CD4-positive, alpha-beta T cell treated with Interleukin-6 at 100 ng/mL for 8 hours (primary cell): ENCODE data around the gene OR9A4.
"Not testable (repeated sequence)": the region's sequence is repeated elsewhere in the genome, so short reads cannot be mapped to it uniquely, and the experiment has no call there.

Source experiments
- DNase-seq: peaks from one replicate; pipeline ENCODE4 v3.0.0-alpha.2; 2020; ENCODE audit warnings: mixed read lengths, low spot score

The OR9A4 gene, protein sequence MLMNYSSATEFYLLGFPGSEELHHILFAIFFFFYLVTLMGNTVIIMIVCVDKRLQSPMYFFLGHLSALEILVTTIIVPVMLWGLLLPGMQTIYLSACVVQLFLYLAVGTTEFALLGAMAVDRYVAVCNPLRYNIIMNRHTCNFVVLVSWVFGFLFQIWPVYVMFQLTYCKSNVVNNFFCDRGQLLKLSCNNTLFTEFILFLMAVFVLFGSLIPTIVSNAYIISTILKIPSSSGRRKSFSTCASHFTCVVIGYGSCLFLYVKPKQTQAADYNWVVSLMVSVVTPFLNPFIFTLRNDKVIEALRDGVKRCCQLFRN

DNA sequence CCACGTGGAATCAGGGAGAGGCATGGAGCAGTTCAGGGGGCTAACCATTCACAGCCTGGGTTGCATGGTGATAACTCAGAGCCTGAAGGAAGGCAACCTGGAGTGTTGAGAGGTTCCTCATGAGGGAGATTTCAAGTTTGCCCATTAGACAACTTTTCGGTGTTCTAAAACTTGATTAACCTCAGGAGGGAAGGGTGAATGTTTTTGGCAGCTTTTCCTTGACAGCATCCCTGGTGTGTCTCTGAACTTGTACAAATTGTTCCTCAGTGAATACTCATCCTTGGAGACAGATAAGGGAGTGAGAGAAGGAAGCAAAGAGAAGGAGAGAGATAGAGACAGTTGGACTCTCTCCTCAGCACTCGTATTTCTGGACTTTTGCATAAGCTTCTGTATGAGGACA is at the start of gene OR9A4:
Gene OR9A4, plus strand, starts transcription at position 301 of the 400 bp plus-strand sequence. CDS start 2,477 bp downstream, outside the sequence.
- DNase-seq = no peak

DNA sequence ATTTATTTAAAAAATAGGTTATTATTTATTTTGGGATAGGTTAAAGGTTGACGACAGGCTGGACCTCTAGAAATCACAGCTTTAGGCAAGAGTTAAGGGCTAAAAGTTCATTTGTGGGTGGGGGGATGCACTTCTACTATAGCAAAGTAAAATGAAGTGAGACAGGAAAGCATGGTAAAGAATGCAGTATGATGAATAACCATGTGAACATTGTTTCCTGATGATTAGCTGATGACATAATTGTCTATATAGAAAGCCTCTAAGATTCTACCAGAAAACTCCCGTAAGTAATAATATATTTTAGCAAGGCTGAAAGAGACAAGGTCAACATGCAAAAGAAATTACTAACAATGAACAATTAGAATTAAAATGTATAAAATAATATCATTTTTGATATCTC is 49.2 kb upstream of the OR9A4 start:
- no peak for DNase-seq

DNA sequence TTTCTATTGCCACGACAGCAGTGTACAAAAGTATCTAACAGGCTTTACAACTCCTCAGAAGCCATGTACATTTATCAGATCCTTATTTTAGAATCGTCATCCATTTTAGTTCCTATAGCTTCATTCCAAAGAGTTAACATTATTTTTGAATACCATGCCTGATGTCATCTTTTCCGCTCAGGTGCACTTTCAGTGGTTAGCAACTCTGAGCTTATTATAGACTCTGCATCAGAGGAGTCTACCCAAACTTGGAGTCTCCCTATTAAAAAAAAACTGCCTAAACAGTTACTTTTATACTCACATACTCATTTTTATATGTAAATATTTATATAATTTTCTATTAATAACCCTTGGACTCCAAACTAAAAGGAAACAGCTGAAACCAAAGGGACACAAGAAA is 43.3 kb upstream of the OR9A4 start:
- no peak for DNase-seq

DNA sequence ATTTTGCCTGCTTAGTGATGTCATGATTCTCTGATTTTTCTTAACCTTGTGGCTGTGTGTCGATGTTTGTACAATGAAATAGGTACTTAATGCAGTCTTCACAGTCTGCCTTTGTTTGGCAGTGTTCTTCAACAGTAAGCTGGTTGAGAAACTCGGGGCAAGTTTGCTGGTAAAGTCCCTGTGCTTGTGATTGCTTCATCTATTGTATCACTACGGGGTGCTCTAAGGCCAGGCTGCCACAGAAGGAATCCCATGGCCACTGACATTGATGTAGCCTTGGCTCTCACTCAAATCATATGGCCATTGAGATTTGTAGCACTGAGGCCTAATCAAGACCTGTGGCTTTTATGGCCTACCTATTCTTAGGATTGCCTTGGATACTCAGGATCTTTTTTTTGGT is 41.4 kb upstream of the OR9A4 start:
- DNase-seq = no peak

DNA sequence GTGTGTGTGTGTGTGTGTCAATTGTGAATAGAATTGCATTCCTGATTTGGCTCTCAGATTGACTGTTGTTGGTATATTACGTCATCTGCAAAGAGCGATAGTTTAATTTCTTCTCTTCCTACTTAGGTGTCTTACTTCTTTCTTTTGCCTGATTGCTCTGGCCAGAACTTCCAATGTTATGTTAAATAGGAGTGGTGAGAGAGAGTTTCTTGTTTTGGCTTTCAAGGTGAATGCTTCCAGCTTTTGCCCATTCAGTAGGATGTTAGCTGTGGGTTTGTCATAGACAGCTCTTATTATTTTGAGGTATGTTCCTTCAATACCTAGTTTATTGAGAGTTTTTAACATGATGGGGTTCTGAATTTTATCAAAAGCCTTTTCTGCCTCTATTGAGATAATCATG is 40.7 kb upstream of the OR9A4 start:
- DNase-seq = no peak

DNA sequence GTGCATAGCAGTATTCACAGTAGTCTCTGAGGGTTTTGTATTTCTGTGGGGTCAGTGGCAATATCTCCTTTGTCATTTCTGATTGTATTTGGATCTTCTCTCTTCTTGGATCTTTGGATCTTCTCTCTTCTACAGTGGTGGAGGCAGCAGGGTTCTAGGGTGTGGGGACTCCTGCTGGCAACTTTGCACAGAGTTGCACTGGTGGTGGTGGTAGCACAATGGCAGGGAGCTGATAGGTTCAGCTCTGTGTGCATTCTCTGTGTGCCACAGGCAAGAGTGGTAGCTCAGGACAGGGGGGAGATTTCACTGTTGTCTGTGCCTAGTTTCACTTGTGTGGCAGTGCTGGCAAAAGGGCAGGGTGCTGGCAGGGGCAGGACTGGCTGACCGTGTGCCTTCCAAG is 39.8 kb upstream of the OR9A4 start:
- DNase-seq = no peak

DNA sequence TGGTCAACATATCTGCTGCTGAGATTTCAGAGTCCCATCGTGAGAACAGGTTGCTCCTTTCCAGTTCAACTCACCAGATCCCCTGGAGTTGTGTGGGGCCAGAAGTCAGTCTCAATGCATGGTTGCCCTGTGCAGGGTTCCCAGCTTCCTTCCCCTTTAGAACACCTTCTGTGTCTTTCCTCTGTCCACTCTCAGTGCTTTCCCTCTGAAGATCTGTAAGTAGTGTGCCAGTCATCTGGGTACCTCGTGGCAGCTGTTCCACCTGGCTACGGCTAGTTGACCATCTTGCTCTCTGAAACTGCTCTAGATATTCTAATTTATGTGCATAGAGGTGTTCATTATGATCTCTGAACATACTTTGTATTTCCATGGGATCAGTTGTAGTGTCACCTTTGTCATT is 38.8 kb upstream of the OR9A4 start:
- no peak for DNase-seq

DNA sequence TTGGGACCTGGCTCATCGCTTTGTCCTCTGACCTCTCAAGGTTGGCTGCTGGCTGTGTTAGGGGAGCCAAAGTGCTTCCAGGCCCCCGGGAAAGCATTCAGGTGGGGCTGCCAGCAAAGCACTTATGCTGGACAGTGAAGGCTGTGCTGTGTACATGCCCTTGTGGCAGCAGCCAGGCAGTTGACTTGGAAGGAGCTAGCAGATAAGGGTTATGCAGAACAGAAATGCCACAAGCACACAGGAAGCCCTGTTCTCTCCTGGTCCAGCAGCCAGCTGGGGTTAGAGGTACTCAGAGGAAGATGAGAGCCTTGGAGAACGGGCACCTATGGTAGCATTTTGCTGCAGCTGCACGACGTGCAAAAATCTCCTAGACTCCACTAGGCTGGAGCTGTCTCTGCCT is 35.2 kb upstream of the OR9A4 start:
- no peak for DNase-seq

DNA sequence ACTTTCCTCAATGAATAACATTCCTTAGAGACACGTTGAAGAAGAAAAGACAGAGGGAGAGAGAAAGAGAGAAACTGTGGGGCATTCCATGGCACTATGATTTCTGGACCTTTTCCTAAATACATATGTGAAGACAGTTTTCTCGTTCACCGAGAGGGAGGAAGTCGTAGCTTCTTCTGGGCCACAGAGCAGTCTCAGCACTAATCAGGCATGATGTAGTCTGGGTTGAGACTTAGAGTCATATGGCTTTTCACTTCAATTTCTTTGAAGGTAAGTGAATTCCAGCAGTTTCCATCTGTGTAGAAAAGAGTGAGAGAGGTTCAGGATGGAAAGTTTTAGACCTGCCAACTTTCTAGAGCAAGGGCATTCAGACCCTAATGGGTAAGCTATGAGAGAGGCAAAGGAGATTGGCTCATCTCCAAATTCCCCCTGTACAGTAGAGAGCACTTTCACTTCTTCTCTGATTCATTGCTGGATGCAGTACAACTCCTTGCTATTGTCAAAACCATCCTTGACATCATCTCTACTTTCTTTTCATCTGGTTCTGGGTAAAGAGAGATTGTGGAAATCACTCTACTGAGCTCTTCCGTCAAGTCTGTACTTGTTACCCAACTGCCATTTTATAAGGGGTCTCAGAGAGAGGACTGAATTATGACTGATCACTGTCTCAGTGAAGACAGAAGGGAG is 31.5 kb upstream of the OR9A4 start:
- DNase-seq = no peak

DNA sequence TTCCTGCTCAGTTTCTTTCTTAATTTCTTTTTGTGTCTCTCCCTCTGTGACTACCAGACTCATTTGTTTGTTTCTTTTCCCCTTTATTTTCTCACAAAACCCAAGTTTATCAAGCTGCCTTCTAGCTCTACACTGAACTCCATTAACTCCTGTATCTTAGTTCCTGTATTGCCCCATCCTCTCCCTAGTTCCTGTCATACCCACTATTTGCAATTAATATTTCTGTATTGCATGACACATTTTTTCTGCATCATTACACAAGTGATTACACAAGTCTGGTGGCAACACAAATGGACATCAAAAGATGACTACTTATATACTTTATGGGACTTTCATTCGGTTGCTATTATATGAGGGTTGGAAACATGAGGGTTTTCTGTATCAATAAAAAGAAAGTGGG is 26.9 kb upstream of the OR9A4 start:
- DNase-seq = no peak

DNA sequence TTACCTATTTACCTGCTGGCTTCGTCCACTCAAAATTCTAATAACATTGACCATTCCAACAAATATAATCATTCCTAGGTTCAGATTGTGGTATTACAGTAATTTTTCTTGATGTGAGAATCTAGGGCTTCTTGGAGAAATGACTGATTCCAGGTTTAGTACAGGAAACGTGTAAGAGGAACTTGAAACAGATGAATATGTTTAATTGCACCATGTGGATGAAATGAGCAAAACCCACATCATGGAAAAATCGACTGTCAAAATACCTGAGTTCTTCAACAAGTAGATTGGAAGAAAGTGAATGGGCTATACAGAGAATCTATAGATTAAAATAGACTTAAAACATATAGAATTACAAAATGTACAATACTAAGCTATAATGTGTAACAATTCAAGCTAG is 24.9 kb upstream of the OR9A4 start:
- no peak for DNase-seq

DNA sequence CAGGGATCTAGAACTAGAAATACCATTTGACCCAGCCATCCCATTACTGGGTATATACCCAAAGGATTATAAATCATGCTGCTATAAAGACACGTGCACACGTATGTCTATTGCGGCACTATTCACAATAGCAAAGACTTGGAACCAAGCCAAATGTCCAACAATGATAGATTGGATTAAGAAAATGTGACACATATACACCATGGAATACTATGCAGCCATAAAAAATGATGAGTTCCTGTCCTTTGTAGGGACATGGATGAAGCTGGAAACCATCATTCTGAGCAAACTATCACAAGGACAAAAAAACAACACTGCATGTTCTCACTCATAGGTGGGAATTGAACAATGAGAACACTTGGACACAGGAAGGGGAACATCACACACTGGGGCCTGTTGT is 16.8 kb upstream of the OR9A4 start:
- not testable (repeated sequence) for DNase-seq

DNA sequence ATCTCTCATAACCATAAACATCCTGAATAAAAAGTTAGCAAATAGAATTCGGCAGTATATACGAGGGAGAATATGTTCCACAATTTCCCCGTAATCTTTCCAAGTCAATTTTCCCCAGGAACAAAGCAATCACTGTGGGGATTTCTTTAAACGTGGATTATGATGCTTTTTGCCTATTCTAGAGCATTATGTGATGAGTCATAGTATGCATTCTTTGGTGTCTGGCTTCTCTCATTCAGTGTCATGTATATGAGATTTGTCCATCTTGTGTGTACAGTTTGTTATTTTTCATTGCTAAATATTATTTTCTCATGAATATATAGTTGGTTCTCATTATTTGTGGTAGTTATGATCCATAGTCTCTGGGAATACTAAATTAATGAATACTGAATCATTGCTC is 9.9 kb upstream of the OR9A4 start:
- no peak for DNase-seq

DNA sequence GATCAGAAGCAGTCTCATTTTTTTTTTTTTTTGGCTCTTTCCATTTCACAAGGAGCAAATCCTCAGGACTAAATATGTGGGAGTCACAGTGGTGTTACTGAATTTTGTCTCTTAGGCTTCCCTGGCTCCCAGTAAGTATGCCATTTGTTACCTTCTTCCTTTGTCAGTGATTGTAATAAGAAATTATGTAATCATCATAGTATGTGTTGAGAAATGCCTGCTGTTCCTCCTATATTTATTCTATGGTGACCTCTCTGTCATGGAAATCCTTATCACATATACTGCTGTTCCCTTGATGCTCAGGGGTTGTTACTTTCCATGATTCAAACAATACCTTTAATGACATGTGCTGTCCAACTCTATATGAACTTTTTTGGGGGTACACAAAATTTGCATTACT is 4.8 kb upstream of the OR9A4 start:
- DNase-seq = no peak

DNA sequence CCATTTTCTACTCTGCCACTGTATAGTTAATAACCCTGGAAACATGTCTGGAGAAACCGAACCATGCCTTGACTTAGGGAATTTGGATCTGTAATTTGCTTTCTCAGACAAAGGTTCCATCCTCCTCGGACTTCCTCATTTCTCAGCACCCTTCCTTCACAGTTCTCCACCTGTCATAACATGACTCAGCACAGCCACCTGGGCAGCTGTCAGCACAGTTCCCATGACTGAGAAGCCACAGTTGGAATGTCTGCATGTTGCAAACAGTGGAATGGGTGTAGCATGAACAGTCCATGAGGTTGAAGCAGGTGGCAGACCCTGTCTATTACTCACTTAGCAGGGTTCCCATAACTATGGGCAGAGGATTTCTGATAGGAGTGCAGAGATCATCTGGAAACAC is 634 bp upstream of the OR9A4 start:
- no peak for DNase-seq

DNA sequence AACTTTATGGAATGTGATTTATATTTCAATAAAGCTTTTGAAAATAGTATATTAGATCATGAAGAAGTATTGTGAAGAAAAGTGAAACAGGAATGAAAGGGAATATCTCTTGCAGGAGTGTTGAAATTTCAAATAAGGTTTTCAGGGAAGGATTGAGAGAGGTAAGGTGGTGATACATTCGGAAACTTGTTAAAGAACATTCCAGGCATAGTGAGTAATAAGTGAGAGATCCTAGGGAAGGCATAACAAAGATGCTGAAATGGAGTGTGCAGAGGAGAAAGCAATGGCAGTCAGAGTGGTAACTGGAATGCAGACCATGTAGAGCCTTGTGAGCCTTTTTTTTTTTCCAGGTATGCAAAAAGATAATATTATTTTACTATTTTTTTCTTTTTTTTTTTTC is 4.1 kb downstream of the OR9A4 start:
- no peak for DNase-seq

DNA sequence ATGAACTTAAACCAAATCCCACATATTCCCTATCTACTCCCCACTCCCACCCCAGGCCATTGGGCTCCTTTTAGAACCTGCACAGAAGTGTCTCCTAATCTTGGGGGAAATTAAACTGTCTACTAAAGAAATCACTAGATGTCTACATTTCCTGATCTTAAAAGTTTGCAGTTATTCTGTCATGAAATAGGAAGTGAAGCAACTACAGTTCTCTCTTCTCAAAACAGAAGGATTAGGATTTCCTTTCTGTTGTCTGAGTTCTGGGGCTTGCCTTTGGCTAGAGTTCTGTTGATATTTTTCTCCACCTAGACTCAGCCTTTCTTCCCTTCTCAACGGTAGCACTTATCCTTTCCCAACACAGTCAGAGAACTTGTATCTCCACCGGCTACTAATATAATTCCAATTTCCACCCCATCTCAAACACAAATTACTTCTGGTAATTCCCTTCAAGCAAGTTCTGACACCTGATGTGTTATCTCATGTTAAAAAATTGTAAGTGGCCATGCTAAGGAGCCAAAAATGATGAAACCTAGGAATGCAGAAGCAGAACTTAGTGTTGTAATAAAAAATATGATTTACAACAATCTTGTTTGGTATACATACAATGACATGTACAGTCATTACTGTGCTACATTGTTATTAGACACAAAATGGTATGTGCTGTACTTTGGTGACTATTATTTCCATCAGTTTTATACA is 12.1 kb downstream of the OR9A4 start:
- DNase-seq = no peak

DNA sequence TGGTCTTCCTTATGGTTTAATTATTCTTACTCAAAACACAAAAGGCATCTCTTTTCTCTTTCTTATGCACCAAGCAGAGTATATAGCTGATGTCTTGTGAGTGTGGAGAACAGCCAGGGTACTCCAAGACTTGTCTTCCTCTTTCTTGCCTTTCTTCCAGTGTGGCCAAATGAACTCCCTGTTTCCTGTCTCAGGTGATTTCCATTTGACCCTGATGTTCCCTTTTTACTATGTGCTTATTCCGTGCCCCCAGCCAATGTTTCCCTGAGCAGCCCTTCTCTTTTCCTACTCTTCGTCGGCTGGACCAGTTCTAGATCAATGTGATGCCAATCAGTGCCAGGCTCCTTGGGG is 12.6 kb downstream of the OR9A4 start:
- no peak for DNase-seq

DNA sequence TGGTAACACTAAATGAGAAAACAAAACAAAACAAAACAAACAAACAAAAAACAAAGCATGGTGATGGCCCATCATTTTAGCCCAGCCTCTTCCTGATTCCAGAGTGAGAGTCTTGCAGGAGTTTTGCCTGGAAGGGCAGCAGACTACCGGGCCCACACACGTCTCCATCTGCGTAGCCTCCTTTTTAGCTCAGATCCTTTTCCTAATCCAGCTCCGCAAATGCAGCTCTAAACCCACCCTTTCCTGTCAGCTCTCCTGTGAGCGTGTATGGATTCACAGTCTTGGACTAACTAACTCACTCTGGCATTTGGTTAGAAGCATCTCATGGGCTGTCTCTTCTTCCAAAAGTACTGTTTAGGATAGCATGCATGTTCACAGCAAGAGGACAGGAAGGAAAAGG is 14.0 kb downstream of the OR9A4 start:
- DNase-seq = no peak

DNA sequence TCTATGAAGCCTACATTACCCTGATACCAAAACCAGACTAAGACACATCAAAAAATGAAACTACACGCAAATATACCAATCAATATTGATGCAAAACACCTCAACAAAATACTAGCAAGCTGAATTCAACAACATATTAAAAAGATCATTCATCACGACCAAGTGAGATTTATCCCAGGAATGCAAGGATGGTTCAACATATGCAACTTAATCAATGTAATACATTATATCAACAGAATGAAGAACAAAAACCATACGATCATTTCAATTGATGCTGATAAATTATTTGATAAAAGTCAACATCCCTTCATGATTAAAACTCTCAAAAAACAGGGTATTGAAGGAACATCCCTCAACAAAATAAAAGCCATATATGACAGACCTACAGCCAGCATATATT is 24.9 kb downstream of the OR9A4 start:
- no peak for DNase-seq

DNA sequence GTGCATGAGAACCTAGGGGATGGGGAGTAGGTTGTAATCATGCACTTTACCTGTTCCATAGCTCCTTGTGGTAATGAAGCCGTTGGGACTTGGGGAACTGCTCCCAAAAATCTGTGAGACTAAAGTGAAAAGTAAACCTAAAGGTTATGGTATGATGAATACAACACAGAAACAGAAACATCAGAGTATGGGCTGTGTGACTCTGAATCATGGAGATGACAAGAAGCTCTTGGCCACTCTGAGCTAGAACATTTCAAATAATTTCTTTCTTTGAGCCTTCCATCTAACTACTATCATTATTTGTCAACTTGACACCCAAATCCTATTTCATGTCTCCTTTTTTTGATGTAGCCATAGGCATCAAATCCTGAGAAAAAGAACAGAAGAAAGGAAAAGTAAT is 27.6 kb downstream of the OR9A4 start:
- DNase-seq = no peak

DNA sequence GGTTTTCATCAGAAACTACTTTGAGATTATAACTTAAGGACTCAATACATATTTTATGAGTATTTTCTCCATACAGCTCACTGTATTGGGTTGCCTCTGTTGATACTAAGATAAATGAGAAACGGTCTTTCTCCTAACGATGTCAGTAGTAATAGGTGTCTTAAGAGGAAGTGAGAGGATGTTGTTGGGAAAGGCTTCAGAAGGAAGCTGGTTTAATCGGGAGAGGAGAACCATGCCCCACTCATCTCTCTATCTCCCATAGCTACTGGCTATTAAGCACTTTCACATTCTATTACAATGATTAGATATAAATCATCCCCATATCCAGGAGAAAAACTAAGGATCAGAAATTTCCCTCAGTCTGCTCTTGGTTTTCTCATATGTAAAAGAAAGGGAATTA is 28.6 kb downstream of the OR9A4 start:
- no peak for DNase-seq

DNA sequence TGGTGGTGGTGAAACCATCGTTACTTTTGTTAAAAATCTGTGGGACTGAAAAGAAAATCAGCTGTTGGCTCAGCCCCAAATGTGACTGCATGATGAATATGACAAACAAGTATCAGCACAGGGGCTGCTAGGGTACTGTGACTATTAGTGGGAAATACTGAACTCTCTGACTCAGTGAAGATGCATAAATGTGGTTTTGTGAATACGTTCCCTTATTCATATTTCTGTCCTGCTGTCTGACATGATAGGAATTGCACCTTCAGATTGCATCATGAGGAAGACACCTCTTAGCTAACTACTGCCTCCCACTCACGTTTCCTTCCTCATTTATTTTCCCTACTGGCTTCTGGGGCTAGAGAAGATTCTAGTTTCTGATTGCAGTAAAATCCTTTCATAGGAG is 29.2 kb downstream of the OR9A4 start:
- no peak for DNase-seq

DNA sequence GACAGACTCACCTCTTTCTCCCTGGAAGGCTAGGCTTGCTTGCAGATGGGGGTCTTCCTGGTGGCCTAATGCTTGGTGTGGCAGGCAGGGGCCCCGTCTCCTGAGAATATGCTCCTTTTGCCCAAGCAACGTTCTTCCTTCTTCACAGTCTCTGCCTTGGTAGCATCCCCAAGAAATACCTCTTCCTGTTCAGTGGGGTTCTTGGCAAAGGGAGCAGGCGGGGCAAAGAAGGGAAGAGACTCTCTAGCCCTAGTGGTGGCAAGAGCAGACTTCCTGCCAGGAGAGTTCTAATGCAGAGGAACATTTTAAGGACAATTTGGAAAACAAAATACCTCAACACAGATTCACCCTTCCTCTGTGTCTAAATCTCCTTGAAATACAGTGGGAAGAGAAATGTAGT is 30.6 kb downstream of the OR9A4 start, which contains the start of gene CLEC5A:
Gene CLEC5A, minus strand, starts transcription at position 179 of the 400 bp plus-strand sequence. CDS start 682 bp downstream, outside the sequence.
- DNase-seq = no peak
